GM23248 (cell line): ENCODE results near the gene LRG1. TPM values are rescaled to one million over a fixed set of nuclear protein-coding genes. Genes with fewer than 3 reads are reported as not detected.

Source experiments
- DNase-seq: peaks from one replicate; pipeline ENCODE4 v3.0.0-alpha.2; 2015
- H2AFZ ChIP-seq: fragments of 200-600 bp; sonication (generic); 2 replicates; pipeline ENCODE4 v1.6.1; 2016; ENCODE audit warnings: antibody characterized with exemption
- H3F3A ChIP-seq: fragments of 200-600 bp; sonication (generic); 2 replicates; pipeline ENCODE4 v1.6.1; 2016; ENCODE audit warnings: mild to moderate bottlenecking, antibody characterized with exemption, mixed run types; ENCODE audit not compliant: insufficient read depth
- H3K27ac ChIP-seq: fragments of 200-600 bp; sonication (generic); 2 replicates; pipeline ENCODE4 v1.5.1; 2016; ENCODE audit warnings: mild to moderate bottlenecking
- H3K27me3 ChIP-seq: fragments of 200-600 bp; sonication (generic); replicated peaks from 2 replicates; pipeline ENCODE4 v1.6.1; 2016; ENCODE audit warnings: mild to moderate bottlenecking; ENCODE audit not compliant: insufficient read depth
- H3K36me3 ChIP-seq: fragments of 200-600 bp; sonication (generic); 2 replicates; pipeline ENCODE4 v1.6.1; 2016; ENCODE audit warnings: low read depth, mild to moderate bottlenecking
- H3K4me1 ChIP-seq: fragments of 200-600 bp; sonication (generic); 2 replicates; pipeline ENCODE4 v1.6.1; 2016; ENCODE audit warnings: mild to moderate bottlenecking; ENCODE audit not compliant: insufficient read depth
- H3K4me2 ChIP-seq: fragments of 200-600 bp; sonication (generic); one replicate; pipeline ENCODE4 v1.6.1; 2016; ENCODE audit warnings: mild to moderate bottlenecking; ENCODE audit not compliant: unreplicated experiment
- H3K4me3 ChIP-seq: fragments of 200-600 bp; sonication (generic); 2 replicates; pipeline ENCODE4 v1.5.1; 2016; ENCODE audit warnings: mild to moderate bottlenecking
- H3K79me2 ChIP-seq: fragments of 200-600 bp; sonication (generic); 2 replicates; pipeline ENCODE4 v1.6.1; 2016; ENCODE audit warnings: mild to moderate bottlenecking; ENCODE audit not compliant: insufficient read depth
- H3K9ac ChIP-seq: fragments of 200-600 bp; sonication (generic); 2 replicates; pipeline ENCODE4 v1.6.1; 2016; ENCODE audit warnings: mild to moderate bottlenecking
- H3K9me2 ChIP-seq: fragments of 200-600 bp; sonication (generic); 2 replicates; pipeline ENCODE4 v1.6.1; 2016; ENCODE audit warnings: mixed run types, mild to moderate bottlenecking, moderate library complexity; ENCODE audit not compliant: insufficient read depth
- H3K9me3 ChIP-seq: fragments of 200-600 bp; sonication (generic); one replicate; pipeline ENCODE4 v1.6.1; 2017; ENCODE audit warnings: low read depth
- H4K20me1 ChIP-seq: fragments of 200-600 bp; sonication (generic); 2 replicates; pipeline ENCODE4 v1.6.0; 2016; ENCODE audit not compliant: insufficient read depth
- EZH2 ChIP-seq: fragments of 200-600 bp; sonication (generic); IDR thresholded peaks from 2 replicates; pipeline ENCODE4 v1.6.1; 2018; ENCODE audit warnings: antibody characterized with exemption, mild to moderate bottlenecking; ENCODE audit not compliant: insufficient read depth, poor library complexity, severe bottlenecking
- EZH2phosphoT487 ChIP-seq: fragments of 200-600 bp; sonication (generic); IDR thresholded peaks from 2 replicates; pipeline ENCODE4 v1.6.1; 2018; ENCODE audit warnings: antibody characterized with exemption, moderate library complexity, mild to moderate bottlenecking, low read depth; ENCODE audit not compliant: insufficient read depth
- WGBS, 2 experiments: methylation state at CpG; one replicate each; pipeline ENCODE4 v1.1.6; 2015 to 2017; ENCODE audit warnings: low lambda C conversion rate in 2 of 2, low coverage in 1 of 2; ENCODE audit errors: missing lambda C conversion rate in 2 of 2; 5-methylcytosine and 5-hydroxymethylcytosine counted together
- in situ Hi-C: fragments of 300-500 bp; cut with MboI; formaldehyde crosslinking; loops from 2 replicates; pipeline ENCODE4 v1.15.0; 2020
- polyA plus RNA-seq: library from polyadenylated mRNA; unstranded; fragments of >200 nt; fragmentation: Nextera tagmentation; extraction: Ambion mirVana; gene quantifications from 2 replicates; pipeline ENCODE4 v1.2.1, GENCODE V29; 2016
- total RNA-seq: library from RNA; depleted of rRNA; stranded (reverse); fragments of >200 nt; shearing (Covaris generic); gene quantifications from 2 replicates; pipeline ENCODE4 v1.2.3, GENCODE V29; 2014

The LRG1 gene
- total and polyA plus RNA-seq, 2 experiments from 2014 or later = not detected

- in situ Hi-C loops = no loop called here
- WGBS, 2 experiments = 77 to 86% methylated on average over 5 of the region's 5 CpGs
- no peak for DNase-seq
- H3K4me2 ChIP-seq = no peak overlapping the region
- no peaks in the 10 kb centered on the region for H4K20me1 ChIP-seq
- no peaks in the 10 kb centered on the region for H3K9me2 ChIP-seq
- TF ChIP-seq EZH2phosphoT487 = no peak
- no peak for TF ChIP-seq EZH2
- H3K9ac ChIP-seq = no peak overlapping the region
- H3F3A ChIP-seq = no peaks in the 10 kb centered on the region
- H3K27ac ChIP-seq = no peak overlapping the region
- H3K4me1 ChIP-seq = peaks cover 12% of the 10 kb centered on the region
- H3K36me3 ChIP-seq = no peaks in the 10 kb centered on the region
- H3K79me2 ChIP-seq = no peaks in the 10 kb centered on the region
- no peaks in the 10 kb centered on the region for H3K9me3 ChIP-seq
- H2AFZ ChIP-seq = no peak overlapping the region
- no peak overlapping the region for H3K4me3 ChIP-seq
- H3K27me3 ChIP-seq = no peaks in the 10 kb centered on the region
Observed at GRCh38 chr19:4570916-4571304, 31.1 kb upstream of the LRG1 start.

GRCh38 chr19:4570402-4570801 is 30.6 kb upstream of the LRG1 start:
- in situ Hi-C loops = no loop called here
- no peak overlapping the region for H3K27ac ChIP-seq

GRCh38 chr19:4568886-4569285 is 29.1 kb upstream of the LRG1 start:
- no peak overlapping the region for H3K9ac ChIP-seq
- in situ Hi-C loops = no loop called here
- 73 to 75% methylated on average over 7 of the region's 7 CpGs for WGBS, 2 experiments
- no peaks in the 10 kb centered on the region for H4K20me1 ChIP-seq
- H3K9me2 ChIP-seq = no peaks in the 10 kb centered on the region
- H3K4me1 ChIP-seq = no peaks in the 10 kb centered on the region
- H3K4me3 ChIP-seq = no peak overlapping the region
- no peak overlapping the region for H3K4me2 ChIP-seq
- no peaks in the 10 kb centered on the region; the same call in 1 of the 2 replicates for H3K27me3 ChIP-seq
- no peaks in the 10 kb centered on the region for H3F3A ChIP-seq
- H2AFZ ChIP-seq = no peak overlapping the region
- H3K27ac ChIP-seq = no peak overlapping the region
- no peaks in the 10 kb centered on the region for H3K79me2 ChIP-seq
- DNase-seq = no peak
- H3K36me3 ChIP-seq = no peaks in the 10 kb centered on the region
- no peak for TF ChIP-seq EZH2phosphoT487
- no peak for TF ChIP-seq EZH2
- no peaks in the 10 kb centered on the region for H3K9me3 ChIP-seq

More at GRCh38 chr19:4570402-4570801, 30.6 kb upstream of the LRG1 start:
- Histone ChIP-seq H3K79me2 (no peaks in the 10 kb centered on the region), H3K36me3 (no peaks in the 10 kb centered on the region), H2AFZ (no peak overlapping the region), H3K4me2 (no peak overlapping the region), H3K9me2 (no peaks in the 10 kb centered on the region), H4K20me1 (no peaks in the 10 kb centered on the region), H3K4me1 (peaks cover 9% of the 10 kb centered on the region), H3K4me3 (no peak overlapping the region), H3K9me3 (no peaks in the 10 kb centered on the region), H3K9ac (no peak overlapping the region), H3F3A (no peaks in the 10 kb centered on the region), H3K27me3 (no peaks in the 10 kb centered on the region; the same call in 1 of the 2 replicates)
- TF ChIP-seq EZH2 (no peak), EZH2phosphoT487 (no peak)
- 76 to 79% methylated on average over 11 of the region's 11 CpGs for WGBS, 2 experiments
- DNase-seq = no peak

GRCh38 chr19:4567584-4568071 is 27.8 kb upstream of the LRG1 start:
- H3K4me2 ChIP-seq = no peak overlapping the region
- no peaks in the 10 kb centered on the region for H3K79me2 ChIP-seq
- no peaks in the 10 kb centered on the region for H3K9me3 ChIP-seq
- no peak overlapping the region for H3K9ac ChIP-seq
- no peak overlapping the region for H3K27ac ChIP-seq
- no peaks in the 10 kb centered on the region for H4K20me1 ChIP-seq
- no peaks in the 10 kb centered on the region for H3K36me3 ChIP-seq
- 46 to 48% methylated on average over 9 to 14 of the region's 14 CpGs for WGBS, 2 experiments
- H2AFZ ChIP-seq = no peak overlapping the region
- H3K4me3 ChIP-seq = no peak overlapping the region
- DNase-seq = peak; percentile 41
- H3F3A ChIP-seq = no peaks in the 10 kb centered on the region
- no peaks in the 10 kb centered on the region; the same call in 1 of the 2 replicates for H3K27me3 ChIP-seq
- no peak for TF ChIP-seq EZH2
- TF ChIP-seq EZH2phosphoT487 = no peak
- no peaks in the 10 kb centered on the region for H3K9me2 ChIP-seq
- in situ Hi-C loops = no loop called here
- no peaks in the 10 kb centered on the region for H3K4me1 ChIP-seq
